Measurements from ENCODE around the gene CDHR2. TPM values are rescaled to one million over a fixed set of nuclear protein-coding genes. Genes with fewer than 3 reads are reported as not detected.

CDHR2 gene, protein sequence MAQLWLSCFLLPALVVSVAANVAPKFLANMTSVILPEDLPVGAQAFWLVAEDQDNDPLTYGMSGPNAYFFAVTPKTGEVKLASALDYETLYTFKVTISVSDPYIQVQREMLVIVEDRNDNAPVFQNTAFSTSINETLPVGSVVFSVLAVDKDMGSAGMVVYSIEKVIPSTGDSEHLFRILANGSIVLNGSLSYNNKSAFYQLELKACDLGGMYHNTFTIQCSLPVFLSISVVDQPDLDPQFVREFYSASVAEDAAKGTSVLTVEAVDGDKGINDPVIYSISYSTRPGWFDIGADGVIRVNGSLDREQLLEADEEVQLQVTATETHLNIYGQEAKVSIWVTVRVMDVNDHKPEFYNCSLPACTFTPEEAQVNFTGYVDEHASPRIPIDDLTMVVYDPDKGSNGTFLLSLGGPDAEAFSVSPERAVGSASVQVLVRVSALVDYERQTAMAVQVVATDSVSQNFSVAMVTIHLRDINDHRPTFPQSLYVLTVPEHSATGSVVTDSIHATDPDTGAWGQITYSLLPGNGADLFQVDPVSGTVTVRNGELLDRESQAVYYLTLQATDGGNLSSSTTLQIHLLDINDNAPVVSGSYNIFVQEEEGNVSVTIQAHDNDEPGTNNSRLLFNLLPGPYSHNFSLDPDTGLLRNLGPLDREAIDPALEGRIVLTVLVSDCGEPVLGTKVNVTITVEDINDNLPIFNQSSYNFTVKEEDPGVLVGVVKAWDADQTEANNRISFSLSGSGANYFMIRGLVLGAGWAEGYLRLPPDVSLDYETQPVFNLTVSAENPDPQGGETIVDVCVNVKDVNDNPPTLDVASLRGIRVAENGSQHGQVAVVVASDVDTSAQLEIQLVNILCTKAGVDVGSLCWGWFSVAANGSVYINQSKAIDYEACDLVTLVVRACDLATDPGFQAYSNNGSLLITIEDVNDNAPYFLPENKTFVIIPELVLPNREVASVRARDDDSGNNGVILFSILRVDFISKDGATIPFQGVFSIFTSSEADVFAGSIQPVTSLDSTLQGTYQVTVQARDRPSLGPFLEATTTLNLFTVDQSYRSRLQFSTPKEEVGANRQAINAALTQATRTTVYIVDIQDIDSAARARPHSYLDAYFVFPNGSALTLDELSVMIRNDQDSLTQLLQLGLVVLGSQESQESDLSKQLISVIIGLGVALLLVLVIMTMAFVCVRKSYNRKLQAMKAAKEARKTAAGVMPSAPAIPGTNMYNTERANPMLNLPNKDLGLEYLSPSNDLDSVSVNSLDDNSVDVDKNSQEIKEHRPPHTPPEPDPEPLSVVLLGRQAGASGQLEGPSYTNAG (N-terminal part only)
- not detected for polyA plus RNA-seq (2012; ENCODE audit: missing spikeins)

DNA sequence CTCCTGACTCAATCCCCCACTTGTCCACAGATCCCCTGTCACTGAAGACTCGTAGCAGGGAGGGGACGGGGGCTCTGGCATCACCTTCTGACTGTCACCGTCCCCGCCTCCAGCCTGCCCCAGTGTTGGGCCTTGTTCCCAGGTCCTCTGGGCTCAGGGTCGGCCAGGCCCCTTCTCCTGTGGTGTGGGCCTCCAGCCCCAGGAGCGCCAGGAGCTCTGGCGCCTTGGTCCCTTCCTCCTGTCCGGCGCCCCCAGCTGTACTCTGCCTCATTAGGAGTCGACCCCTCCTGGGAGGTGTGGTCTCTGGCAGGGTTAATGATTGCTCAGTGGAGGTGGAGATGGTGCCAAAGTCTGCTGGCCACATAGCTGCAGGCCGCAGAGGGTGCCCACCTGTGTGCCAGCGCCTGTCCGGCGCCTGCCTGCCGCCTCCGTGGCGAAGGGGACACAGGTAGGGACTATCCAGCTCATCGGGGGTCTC, at the start of gene CDHR2:
Gene CDHR2, plus strand, starts transcription at position 376 of the 478 bp plus-strand sequence. CDS start 16,011 bp downstream, outside the sequence.
- TF ChIP-seq POLR2A (IDR thresholded peaks at IDR 0.05; ENCODE audit: low read depth, low read length) (no peak), POLR2AphosphoS5 (IDR thresholded peaks at IDR 0.05; ENCODE audit: low read depth, low read length) (no peak), TAF1 (IDR thresholded peaks at IDR 0.05; ENCODE audit: borderline replicate concordance, low read depth, low read length) (no peak)
- DNase-seq (ENCODE audit: insufficient read length) (no peak), FAIRE-seq (no peak)

DNA sequence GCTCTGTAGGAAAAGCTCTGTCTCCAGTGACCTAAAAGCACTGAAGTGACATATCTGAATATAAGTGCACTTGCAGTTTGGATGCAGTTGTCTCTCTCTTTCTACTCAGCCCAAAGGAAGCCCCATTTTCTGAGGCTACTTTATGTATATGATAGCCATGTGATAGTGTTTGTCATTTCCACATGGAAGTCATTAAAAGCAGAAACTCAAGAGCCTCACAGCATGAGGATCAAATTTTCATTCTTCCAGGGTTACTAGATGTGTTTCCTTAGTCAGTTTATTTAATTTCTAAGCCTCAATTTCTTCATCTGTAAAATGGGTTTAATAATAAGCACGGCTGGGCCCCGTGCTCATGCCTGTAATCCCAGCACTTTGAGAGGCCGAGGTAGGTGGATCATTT, 48.6 kb upstream of the CDHR2 start:
- no peak for DNase-seq (ENCODE audit: insufficient read length)
- TF ChIP-seq POLR2A (IDR thresholded peaks at IDR 0.05; ENCODE audit: low read depth, low read length) (no peak), POLR2AphosphoS5 (IDR thresholded peaks at IDR 0.05; ENCODE audit: low read depth, low read length) (no peak), TAF1 (IDR thresholded peaks at IDR 0.05; ENCODE audit: borderline replicate concordance, low read depth, low read length) (no peak)
- no peak for FAIRE-seq

DNA sequence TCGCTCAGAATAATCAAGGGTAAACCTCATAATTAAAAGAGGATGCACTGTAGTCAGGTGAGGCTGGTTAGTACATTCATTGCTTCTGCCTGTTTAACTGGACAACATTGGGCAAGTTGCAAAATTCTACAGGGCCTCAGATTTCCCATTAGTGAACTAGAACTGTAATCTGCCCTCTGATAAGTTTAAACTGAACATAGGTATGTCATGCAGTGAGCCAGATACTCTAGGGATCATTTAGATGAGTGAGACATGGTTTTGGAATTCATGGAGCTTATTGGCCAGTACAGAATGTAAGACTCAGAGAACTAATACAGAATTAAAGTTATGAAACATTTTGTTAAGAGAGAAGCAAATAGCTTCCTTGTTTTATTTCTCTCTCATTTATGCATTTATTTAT, 47.8 kb upstream of the CDHR2 start:
- FAIRE-seq (no peak), DNase-seq (ENCODE audit: insufficient read length) (no peak)
- TF ChIP-seq POLR2AphosphoS5 (IDR thresholded peaks at IDR 0.05; ENCODE audit: low read depth, low read length) (no peak), TAF1 (IDR thresholded peaks at IDR 0.05; ENCODE audit: borderline replicate concordance, low read depth, low read length) (no peak), POLR2A (IDR thresholded peaks at IDR 0.05; ENCODE audit: low read depth, low read length) (no peak)

DNA sequence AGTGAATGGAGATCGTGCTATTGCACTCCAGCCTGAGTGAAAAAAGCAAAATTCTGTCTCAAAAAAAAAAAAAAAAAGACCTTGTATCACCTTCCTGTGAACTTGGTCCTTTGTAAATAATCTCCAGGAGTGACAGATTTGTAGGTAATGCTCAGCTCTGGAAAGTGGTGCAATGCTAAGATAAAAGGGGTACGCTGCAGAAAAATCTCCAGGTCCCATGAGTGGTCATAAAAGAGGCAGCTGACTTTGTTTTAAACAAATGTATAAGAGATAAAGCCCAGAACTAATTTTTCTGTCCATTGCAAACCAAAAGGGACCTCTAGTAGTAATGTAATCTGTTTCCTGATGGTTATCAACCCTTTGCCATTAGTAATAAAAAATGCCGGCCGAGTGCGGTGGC, 45.6 kb upstream of the CDHR2 start:
- FAIRE-seq = no peak
- DNase-seq (ENCODE audit: insufficient read length) = no peak
- no peak for TF ChIP-seq POLR2A (IDR thresholded peaks at IDR 0.05; ENCODE audit: low read depth, low read length)
- TF ChIP-seq TAF1 (IDR thresholded peaks at IDR 0.05; ENCODE audit: borderline replicate concordance, low read depth, low read length) = no peak
- TF ChIP-seq POLR2AphosphoS5 (IDR thresholded peaks at IDR 0.05; ENCODE audit: low read depth, low read length) = no peak

DNA sequence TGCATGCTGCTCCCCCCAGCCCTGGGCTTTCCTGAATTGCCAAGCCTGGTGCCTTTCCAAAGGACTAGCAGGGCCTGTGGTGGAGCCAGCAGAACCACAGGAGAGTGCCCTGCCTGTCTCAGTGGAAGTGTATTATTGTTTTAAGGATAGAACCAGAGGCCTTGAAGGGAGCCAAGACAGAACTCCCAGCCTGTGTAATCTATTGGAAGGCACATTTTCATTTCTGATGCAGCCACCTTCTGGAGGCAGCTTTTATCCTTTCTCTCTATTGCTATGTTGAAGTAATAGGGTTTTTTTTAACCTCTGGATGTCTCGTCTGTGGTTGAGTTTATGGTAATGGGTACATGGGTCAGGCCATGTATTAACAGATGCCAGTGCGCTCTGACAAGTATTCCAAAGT, 41.2 kb upstream of the CDHR2 start:
- TF ChIP-seq POLR2A (IDR thresholded peaks at IDR 0.05; ENCODE audit: low read depth, low read length) (no peak), TAF1 (IDR thresholded peaks at IDR 0.05; ENCODE audit: borderline replicate concordance, low read depth, low read length) (no peak), POLR2AphosphoS5 (IDR thresholded peaks at IDR 0.05; ENCODE audit: low read depth, low read length) (no peak)
- FAIRE-seq (no peak), DNase-seq (ENCODE audit: insufficient read length) (no peak)

DNA sequence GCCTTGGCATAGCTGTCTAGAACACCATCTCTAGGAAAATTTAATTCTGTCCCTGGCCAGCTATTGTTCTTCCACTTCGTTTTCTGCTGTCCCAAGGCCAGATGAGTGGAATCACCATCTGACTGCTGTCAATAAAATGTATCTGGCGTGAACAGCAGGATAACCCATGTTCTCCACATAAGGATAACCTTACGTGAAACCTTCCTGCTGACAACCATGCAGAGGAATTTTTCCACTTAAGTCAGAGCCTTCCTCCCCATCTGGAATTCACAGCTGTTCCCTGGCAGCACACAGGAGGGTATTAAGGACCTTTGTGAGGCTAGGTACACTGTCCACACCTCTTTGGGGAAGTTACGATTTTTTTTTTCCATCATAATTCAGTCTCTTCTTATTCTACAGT, 40.5 kb upstream of the CDHR2 start:
- TF ChIP-seq POLR2A (IDR thresholded peaks at IDR 0.05; ENCODE audit: low read depth, low read length) = no peak
- no peak for TF ChIP-seq TAF1 (IDR thresholded peaks at IDR 0.05; ENCODE audit: borderline replicate concordance, low read depth, low read length)
- no peak for TF ChIP-seq POLR2AphosphoS5 (IDR thresholded peaks at IDR 0.05; ENCODE audit: low read depth, low read length)
- no peak for FAIRE-seq
- DNase-seq (ENCODE audit: insufficient read length) = no peak

DNA sequence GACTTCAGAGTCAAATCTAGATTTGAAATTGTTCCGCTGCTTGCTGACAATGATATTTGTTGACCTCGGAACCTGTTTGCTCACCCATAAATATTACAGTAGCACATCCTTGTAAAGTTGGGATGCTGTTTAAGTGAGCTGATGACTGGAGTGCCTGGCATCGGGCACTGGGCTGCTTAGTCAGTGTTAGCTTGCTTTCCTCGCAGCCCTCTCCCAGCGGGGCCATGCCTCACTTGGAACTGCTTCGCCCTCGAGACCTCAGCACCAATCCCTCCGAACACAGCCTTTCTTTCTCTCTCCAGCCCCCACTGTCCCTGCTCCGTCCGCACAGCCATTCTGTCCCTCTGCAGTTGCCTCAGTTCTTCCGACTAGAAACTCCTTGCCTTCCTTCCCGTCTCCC, 35.4 kb upstream of the CDHR2 start:
- DNase-seq (ENCODE audit: insufficient read length) = no peak
- no peak for FAIRE-seq
- TF ChIP-seq POLR2A (IDR thresholded peaks at IDR 0.05; ENCODE audit: low read depth, low read length) = no peak
- no peak for TF ChIP-seq POLR2AphosphoS5 (IDR thresholded peaks at IDR 0.05; ENCODE audit: low read depth, low read length)
- TF ChIP-seq TAF1 (IDR thresholded peaks at IDR 0.05; ENCODE audit: borderline replicate concordance, low read depth, low read length) = no peak

DNA sequence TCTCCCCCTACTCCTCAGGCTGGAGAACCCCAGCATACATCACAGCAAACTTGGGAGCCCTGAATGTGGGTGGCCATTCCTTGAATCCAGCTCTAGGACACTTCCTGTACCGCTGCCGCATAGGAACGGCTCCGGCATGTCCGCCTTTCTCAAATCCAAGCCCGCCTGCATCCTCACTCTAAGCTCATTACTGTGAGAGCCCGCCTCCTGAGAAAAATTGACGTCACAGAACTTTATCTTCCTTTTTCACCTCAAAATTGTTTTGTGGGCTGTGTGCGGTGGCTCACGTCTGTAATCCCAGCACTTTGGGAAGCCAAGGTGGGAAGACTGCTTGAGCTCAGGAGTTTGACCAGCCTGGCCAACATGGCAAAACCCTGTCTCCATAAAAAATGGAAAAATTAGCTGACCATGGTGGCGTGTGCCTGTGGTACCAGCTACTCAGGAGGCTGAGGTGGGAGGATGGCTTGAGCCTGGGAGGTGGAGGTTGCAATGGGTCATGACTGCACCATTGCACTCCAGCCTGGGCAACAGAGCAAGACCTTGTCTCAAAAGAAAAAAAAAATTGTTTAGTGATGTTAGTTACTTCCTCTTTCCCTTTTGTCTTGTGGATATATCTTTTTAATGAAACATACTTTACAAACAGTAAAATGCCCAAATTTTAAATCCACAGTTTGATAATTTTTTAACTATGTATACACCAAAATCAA, 34.7 kb upstream of the CDHR2 start:
- FAIRE-seq = no peak

DNA sequence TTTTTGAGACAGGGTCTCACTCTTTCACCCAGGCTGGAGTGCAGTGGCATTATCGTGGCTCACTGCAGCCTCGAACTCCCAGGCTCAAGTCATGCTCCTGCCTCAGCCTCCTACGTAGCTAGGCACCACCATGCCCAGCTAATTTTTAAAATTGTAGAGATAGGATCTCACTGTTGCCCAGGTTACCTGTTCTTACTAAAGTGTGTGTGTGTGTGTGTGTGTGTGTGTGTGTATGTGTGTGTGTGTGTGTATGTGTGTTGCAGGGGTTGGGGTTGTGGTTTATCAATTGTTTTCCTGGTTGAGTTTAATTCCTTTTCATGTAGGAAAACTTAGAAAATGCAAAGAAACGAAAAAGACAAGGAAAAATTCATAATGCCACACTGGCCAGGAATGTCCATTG, 33.7 kb upstream of the CDHR2 start:
- no peak for DNase-seq (ENCODE audit: insufficient read length)
- TF ChIP-seq POLR2A (IDR thresholded peaks at IDR 0.05; ENCODE audit: low read depth, low read length) (no peak), POLR2AphosphoS5 (IDR thresholded peaks at IDR 0.05; ENCODE audit: low read depth, low read length) (no peak), TAF1 (IDR thresholded peaks at IDR 0.05; ENCODE audit: borderline replicate concordance, low read depth, low read length) (no peak)
- no peak for FAIRE-seq

More for the DNA sequence above, 34.7 kb upstream of the CDHR2 start:
- no peak for DNase-seq (ENCODE audit: insufficient read length)
- no peak for TF ChIP-seq POLR2AphosphoS5 (IDR thresholded peaks at IDR 0.05; ENCODE audit: low read depth, low read length)
- TF ChIP-seq TAF1 (IDR thresholded peaks at IDR 0.05; ENCODE audit: borderline replicate concordance, low read depth, low read length) = no peak
- TF ChIP-seq POLR2A (IDR thresholded peaks at IDR 0.05; ENCODE audit: low read depth, low read length) = no peak

DNA sequence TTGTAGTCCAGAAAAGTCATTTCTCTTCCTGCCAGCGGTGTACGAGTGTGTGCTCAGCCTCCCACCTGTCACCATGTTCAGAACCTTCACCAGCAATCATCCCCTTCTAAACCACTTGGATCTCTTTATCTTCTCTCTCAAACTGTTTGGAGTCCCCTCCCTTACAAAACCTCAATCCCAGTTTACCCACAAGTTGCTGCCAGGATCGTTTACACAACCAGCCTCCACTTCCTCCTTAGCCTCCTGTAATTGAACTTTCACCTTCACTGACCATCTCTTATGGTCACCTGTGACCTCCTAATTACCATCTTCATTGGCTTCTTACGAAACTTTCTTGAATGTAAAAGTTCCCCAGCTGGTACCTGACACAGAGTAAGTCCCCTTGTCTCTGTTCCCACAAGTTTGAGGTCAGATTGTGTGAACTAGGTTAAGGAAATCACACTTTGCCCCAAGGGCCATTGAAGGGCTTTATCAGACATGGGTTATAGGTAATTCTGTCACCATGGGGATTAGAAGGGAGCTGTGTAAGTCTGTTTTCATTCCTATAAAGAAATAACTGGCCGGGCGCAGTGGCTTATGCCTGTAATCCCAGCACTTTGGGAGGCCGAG, 32.0 kb upstream of the CDHR2 start:
- no peak for TF ChIP-seq TAF1 (IDR thresholded peaks at IDR 0.05; ENCODE audit: borderline replicate concordance, low read depth, low read length)
- TF ChIP-seq POLR2A (IDR thresholded peaks at IDR 0.05; ENCODE audit: low read depth, low read length) = no peak
- TF ChIP-seq POLR2AphosphoS5 (IDR thresholded peaks at IDR 0.05; ENCODE audit: low read depth, low read length) = no peak
- FAIRE-seq (no peak), DNase-seq (ENCODE audit: insufficient read length) (no peak)
